ENCODE data around the gene P4HB.

DNA sequence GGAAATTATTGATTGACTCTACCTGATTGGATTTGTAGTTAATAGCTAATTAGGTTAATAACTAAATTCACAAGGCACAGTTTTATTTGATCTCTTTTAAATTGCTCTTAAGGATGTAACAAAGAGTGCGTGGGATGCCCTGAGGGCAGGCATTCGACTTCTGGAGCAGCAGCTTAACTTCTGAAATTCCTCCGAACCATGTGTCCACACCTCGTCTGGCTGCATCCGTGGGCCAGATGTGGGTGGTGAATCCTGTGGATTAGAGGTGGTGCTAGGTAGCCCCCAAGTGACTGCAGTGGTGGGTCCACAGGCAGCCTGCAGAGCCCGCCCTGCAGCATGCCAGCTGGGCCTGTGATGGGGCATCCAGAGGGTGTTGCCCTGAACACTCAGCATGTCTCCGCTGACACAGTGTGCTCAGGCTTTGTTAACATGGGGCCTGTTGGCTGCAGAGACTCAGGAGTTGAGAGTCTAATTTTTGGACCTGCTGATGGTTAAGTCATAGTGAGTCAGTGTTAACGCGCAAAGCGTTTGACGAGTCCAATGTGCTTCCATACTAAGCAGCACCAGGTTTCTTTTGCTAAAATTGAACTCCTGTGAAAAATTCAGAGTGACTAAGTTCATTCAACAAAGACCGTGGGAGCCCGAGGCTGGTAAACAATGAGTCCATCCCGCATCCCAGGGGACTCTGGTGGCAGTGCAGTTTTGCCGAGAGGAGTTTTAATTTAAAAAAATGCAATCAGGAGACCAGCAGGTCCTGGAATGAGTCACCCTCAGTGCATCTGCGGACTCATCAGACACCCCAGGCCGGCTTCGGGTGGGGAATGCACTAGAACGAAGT lies 37.9 kb upstream of the P4HB start:
- TF ChIP-seq CTCF (conservative IDR thresholded peaks at IDR 0.05 in 1 of 2, IDR thresholded peaks at IDR 0.05 in 1 of 2; ENCODE audit: low read depth in 1 of 2, low read length in 2 of 2) (no peak), EZH2 (IDR thresholded peaks at IDR 0.05; ENCODE audit: low read length, missing control alignments) (no peak)
